Left hindlimb (tissue), 1 donor: ENCODE results near the gene TBCE.
"Not testable (repeated sequence)": the region's sequence is repeated elsewhere in the genome, so short reads cannot be mapped to it uniquely, and the experiment has no call there.

Experiments used
- DNase-seq: peaks from one replicate; pipeline ENCODE4 v3.0.0-alpha.2; 2018

Gene TBCE

DNA sequence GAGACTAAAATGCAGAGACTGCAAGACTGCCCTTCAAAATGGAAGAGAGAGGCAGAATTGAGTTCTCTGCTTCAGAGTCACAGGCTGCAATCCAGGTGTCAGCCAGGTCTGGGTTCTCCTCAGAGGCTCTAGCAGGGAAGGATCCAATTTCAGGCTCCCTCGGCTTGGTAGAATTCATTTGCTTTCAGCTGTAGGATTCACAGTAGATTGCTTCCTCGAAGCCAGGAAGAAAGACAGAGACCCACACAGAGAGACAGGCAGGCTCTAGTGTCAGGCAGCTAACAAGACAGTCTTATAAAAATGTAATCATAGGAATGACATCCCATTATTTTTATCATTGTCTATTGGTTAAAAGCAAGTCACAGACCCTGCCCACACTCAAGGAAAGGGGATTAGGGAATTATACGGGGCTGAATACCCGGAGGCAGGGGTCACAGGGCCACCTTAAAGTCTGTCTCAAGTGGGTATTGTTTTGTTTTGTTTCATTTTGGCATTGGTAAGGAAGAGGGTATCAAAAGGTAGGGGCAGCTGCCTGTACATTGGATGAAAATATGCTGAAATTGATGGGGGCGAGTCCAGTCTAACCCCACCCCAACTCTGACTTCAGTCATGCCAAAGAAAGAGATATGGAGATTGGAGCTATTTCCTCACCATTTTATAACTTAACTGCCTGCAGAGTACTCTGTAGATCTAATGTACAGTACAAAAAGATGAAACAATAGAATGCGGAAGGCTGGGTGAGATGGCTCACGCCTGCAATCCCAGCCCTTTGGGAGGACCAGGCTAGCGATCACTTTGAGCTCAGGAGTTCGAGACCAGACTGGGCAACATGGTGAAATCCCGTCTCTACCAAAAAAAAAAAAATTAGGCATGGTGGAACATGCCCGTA is 9.5 kb upstream of the TBCE start:
- DNase-seq: no peak

DNA sequence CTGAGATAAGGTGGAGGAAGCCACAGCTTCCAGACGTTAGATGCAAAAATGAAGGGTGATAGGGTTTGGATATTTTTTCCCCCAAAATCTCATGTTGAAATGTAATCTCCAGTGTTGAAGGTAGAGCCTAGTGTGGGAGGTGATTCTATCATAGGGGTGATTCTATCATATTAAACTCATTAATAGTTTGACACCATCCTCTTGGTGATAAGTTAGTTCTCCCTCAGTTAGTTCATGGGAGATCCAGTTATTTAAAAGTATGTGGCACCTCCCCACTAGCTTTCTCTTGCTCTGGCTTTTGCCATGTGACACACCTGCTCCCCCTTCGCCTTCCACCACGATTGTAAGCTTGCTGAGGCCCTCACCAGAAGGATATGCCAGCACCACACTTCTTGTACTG is 8.3 kb upstream of the TBCE start:
- DNase-seq: no peak

DNA sequence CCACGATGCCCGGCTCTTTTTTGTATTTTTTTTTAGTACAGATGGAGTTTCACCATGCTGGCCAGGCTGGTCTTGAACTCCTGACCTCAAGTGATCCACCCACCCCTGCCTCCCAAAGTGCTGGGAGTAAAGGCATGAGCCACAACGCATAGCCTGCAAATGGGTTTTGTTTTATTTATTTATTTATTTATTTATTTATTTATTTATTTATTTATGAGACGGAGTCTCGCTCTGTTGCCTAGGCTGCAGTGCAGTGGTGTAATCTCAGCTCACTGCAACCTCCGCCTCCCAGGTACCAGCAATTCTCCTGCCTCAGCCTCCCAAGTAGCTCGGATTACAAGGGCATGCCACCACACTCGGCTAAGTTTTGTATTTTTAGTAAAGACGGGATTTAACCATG is 3.0 kb upstream of the TBCE start:
- not testable (repeated sequence) for DNase-seq

DNA sequence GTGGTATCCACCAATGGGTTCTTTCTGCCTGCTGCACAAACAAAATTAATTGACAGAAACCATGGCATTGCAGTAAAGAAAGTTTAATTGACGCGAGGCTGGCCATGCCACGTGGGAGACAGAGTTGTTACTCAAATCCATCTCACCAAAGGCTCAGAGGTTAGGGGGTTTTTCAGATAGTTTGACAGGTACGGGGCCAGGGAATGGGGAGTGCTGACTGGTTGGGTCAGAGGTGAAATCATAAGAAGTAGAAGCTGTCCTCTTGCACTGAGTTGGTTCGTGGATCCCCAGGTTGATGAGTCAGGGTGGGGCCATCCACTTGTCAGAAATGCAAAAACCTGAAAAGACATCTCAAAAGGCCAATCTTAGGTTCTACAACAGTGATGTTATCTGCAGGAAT is 941 bp upstream of the TBCE start:
- no peak for DNase-seq

DNA sequence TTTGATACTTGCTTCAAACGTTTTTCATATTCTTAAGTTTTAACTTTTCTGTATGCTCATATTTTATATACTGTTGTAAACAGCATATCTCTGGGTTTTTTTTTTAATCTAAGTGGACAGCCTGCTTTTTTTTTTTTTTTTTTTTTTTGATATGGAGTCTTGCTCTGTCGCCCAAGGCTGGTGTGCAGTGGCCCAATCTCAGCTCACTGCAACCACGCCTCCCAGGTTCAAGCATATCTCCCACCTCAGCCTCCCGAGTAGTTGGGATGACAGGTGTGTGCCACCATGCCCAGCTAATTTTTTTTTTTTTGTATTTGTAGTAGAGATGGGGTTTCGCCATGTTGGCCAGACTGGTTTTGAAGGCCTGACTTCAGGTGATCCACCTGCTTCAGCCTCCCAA is 1.2 kb downstream of the TBCE start:
- no peak for DNase-seq

DNA sequence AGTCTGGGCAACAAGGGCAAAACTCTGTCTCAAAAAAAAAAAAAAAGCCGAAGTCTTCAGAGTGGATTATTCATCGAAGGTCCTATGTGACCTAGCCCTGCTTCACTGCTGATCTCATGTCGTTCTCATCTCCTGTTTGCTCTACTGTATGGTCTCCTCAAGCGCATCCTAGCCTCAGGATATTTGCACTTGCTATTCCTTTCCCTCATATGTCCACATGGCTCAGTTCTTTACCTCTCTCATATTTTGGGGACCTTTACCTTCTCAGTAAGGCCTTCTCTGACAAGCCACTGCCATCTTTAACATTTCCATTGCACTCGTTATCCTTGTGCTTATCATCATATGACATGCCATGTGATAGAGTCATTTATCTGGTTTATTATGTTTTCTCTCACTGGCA is 2.6 kb downstream of the TBCE start:
- no peak for DNase-seq

DNA sequence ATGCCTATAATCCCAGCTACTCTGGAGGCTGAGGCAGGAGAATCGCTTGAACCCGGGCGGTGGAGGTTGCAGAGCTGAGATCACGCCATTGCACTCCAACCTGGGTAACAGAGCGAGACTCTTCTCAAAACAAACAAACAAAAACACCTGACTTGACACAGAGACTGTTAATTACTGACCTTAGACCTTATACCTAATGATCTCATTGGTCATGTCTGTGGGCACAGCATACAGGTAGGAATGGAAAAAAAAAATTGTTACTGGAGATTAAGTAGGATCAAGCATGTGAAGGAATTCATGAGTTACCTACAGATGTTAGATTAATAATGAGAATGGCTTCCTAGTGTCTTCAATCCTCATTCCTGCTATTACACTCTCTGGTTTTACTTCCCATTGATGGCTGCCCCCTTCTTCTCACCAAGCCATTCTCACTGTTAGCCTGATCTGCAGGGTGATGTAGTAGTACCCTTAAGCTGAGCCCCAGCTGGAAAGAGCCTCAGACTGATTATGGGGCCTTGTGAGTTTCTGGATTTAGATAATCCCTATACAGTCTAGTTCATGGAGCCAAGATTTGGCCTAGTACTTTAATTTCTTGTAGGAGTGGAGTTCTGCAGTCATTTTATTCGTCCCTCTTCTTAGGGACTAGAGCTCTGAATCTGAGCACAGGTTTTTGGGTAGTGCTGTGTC is 8.8 kb downstream of the TBCE start:
- DNase-seq: no peak

DNA sequence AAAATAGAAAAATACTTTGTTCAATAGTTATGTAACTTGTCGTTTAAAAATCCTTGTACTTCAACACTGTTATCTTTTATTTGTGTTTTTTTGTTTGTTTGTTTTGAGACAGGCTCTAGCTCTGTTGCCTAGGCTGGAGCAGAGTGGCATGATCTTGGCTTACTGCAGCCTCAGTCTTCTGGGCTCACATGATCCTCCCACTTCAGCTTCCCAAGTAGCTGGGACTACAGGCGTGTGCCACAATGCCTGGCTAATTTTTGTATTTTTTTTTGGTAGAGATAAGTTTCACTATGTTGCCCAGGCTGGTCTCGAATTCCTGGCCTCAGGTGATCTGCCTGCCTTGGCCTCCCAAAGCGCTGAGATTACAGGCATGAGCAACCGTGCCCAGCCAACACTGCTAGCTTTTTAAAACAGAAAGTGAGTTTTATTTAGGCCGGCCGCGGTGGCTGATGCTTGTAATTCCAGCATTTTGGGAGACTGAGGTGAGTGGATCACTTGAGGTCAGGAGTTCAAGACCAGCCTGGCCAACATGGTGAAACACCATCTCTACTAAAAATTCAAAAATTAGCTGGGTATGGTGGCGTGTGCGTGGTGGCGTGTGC is 11.0 kb downstream of the TBCE start:
- not testable (repeated sequence) for DNase-seq

DNA sequence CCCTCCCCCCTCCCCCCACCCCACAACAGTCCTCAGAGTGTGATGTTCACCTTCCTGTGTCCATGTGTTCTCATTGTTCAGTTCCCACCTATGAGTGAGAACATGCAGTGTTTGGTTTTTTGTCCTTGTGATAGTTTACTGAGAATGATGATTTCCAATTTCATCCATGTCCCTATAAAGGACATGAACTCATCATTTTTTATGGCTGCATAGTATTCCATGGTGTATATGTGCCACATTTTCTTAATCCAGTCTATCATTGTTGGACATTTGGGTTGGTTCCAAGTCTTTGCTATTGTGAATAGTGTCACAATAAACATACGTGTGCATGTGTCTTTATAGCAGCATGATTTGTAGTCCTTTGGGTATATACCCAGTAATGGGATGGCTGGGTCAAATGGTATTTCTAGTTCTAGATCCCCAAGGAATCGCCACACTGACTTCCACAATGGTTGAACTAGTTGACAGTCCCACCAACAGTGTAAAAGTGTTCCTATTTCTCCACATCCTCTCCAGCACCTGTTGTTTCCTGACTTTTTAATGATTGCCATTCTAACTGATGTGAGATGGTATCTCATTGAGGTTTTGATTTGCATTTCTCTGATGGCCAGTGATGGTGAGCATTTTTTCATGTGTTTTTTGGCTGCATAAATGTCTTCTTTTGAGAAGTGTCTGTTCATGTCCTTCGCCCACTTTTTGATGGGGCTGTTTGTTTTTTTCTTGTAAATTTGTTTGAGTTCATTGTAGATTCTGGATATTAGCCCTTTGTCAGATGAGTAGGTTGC is 14.9 kb downstream of the TBCE start:
- DNase-seq: not testable (repeated sequence)

DNA sequence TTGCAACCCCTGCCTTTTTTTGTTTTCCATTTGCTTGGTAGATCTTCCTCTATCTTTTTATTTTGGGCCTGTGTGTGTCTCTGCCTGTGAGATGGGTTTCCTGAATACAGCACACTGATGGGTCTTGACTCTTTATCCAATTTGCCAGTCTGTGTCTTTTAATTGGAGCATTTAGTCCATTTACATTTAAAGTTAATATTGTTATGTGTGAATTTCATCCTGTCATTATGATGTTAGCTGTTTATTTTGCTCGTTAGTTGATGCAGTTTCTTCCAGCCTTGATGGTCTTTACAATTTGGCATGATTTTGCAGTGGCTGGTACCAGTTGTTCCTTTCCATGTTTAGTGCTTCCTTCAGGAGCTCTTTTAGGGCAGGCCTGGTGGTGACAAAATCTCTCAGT is 18.4 kb downstream of the TBCE start:
- DNase-seq: not testable (repeated sequence)

DNA sequence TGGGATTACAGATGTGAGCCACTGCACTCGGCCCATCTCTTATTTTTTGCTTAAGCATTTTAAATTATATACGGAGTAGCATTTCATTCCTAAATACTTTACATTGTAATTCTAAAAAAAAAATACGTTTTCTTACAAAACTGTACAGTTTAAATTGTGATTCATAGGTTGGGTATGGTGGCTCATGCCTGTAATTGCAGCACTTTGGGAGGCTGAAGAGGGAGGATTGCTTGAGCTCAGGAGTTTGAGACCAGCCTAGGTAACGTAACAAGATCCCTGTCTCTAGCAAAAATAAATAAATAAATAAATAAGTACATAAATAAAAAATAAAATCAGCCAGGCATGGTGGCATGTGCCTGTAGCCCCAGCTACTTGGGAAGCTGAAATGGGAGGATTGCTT is 24.6 kb downstream of the TBCE start:
- no peak for DNase-seq

DNA sequence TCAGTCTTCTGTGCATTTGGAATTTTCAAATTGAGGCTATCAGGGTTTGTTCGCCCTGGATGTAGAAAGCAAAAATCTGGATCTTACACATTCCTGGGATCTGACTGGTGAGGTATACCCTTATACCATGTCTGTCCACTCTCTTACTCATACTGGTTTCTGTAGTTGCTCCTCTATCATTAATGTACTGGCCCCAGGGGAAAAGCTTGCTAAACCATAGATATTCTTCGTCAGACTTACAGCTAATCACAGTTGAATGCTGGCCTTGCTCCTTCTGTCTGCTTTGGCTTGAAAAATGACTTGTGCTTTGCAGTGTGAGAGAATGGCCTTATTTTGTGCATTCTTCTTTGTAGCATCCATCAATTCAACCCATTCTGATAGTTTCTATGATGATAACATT is 30.5 kb downstream of the TBCE start:
- DNase-seq: no peak

DNA sequence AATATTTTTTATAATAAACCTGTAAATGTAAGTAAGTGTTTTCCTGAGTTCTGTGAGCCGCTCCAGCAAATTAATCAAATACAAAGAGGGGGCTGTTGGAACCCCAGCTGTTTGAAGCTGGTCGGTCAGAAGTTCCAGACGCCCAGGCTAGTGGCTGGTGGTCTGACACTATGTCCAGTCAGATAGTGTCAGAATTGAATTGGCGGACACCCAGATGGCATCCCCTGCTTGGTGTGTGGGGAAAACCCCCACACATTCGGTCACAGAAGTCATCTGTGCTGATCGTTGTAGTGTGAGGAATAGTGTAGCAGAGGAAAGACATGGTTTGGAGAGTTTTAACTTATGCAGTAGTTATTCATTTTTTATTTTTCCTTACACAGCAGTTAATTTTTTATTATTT is 32.4 kb downstream of the TBCE start:
- no peak for DNase-seq

DNA sequence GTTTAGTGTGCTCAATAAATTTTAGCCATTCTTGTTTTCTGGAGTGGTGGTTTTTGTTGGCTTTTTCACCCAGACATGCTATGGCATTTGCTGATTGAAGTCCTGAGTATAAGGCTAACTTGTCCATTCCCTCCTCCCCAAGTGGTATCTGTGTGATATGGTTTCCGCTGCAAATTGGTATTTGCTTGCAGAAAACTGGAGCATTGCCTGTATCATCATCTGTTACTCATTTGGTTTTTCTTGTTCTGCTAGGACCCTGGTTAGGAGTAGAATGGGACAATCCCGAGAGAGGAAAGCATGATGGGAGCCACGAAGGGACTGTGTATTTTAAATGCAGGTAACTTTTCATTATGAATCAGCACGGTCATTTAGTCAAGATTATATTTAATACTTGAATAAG is 34.0 kb downstream of the TBCE start:
- DNase-seq: no peak

DNA sequence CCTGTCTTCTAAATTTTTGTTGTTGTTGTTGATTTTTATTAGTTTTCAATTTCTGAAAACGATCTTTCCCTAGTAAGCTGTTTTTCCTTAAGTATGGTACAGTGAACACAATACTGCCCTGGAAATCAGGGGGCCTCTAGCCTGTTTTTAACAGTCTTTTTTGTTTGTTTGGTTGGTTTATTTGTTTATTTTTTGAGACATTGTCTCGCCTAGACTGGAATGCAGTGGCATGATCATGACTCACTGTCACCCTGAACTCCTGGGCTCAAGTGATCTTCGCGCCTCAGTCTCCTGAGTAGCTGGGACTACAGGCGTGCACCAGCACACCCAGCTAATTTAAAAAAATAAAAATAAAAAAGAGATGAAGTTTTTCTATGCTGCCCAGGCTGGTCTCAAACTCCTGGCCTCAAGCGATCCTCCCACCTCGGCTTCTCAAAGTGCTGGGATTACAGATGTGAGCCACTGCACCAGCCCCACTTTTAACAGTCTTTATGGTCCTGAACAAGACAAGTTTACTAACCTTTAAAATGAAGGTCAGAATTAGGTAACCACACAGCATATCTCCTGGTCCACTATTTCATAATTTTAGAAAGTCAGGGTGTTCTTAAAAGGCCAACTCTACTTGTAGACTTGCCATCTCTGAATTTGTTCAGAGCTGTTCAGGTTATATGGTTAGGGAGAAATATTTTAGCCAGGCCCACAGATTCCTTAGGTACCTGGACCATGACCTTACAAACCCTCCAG is 35.4 kb downstream of the TBCE start:
- DNase-seq: no peak

DNA sequence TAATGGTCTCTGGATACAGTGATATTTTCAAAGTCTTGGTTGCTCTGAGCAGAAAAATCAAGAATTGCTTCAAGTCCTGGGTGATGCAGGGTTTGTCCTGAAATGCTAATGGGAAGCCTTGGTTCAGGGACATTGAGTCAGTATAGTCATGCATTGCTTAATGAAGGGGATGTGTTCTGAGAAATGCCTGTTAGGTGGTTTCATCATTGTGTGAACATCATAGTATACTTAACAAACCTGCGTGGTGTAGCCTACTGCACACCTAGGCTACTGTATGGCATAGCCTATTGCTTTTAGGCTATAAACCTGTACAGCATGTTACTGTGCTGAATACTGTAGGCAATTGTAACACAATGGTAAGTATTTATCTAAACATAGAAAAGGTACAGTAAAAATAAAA is 36.4 kb downstream of the TBCE start:
- no peak for DNase-seq

DNA sequence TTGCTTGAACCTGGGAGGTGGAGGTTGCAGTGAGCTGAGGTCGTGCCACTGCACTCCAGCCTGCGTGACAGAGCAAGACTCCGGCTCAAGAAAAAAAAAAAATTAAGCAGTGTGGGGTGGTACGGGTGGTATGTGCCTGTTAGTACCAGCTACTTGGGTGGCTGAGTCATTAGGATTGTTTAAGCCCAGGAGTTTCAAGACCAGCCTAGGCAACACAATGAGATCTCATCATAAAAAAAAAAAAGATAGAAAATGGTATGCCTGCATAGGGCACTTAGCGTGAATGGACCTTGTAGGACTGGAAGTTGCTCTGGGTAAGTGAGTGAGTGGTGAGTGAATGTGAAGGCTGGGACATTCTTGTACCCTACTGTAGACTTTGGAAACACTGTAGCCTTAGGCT is 37.0 kb downstream of the TBCE start:
- DNase-seq: no peak

DNA sequence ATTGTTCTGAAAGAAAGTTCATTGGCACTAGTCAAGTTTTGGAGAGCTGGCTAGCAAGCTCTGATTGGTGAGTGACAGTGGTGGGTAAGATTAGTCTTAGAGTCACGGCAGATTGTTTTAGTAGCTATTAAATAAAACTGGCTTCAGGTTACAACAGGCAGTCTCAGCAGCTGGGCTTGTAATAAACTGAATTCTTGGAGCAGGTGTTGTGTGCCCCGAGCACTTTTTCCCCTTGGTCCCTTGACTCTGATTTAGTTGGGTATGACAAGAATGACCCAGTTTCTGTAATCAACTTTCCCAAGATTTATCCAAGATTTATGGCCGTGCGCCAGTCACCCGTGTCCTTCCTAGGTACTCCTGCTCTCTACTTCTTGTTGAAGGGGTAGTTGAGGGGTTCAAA is 40.2 kb downstream of the TBCE start:
- no peak for DNase-seq

DNA sequence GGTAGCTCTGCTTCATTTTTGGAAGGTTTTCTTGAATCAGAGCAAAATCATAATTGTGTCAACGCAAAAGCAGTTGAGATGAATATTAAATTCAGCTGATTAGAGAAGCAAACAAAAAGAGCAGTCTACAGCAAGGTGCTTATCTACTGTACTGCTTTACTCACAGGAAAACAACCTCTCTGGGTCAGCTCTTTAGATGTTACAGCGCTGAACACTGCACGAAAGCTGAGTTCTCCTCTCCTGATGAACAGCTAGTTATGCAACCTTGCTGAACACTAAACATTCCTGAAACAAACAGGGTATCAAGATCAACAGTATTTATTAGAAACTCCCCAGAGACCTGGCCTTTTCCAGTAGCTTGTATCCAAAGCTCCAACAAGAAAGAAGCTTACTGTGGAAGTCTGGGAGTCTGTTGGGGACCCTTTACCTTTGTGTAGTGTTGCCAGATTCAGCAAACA is 41.3 kb downstream of the TBCE start:
- no peak for DNase-seq

DNA sequence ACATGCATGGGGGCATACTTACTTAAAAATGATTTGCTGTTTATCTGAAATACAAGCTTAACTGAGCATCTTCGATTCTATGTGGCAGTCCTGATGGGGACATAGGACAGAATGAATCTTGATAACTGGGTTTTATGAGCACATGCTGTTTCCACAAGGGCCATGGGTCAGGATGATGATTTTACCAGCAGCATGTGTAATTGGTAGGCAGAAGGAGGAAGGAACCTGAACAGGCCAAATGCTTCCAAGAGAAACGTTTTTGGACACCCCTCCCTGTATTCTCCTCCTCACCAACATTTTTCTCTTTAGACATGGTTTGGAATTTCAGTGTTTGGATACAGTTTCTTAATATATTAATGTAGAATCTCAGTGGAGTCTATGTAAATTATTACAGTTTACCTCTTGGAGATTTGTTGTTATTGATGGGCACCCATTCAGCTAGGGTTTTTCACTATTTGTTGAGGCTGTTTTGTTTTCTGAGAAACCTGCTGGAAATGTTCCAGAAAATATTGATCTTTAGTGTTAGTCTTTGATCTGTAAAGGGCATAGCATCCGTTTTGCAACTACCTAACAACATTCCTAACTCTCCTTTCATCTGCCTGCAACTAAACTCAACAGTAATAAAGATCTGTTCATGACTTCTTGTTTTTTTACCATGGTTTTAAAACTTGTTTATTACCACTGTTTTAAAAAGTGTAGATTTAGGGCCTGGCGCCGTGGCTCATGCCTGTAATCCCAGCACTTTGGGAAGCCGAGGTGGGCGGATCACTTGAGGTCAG is 42.0 kb downstream of the TBCE start:
- DNase-seq: no peak

DNA sequence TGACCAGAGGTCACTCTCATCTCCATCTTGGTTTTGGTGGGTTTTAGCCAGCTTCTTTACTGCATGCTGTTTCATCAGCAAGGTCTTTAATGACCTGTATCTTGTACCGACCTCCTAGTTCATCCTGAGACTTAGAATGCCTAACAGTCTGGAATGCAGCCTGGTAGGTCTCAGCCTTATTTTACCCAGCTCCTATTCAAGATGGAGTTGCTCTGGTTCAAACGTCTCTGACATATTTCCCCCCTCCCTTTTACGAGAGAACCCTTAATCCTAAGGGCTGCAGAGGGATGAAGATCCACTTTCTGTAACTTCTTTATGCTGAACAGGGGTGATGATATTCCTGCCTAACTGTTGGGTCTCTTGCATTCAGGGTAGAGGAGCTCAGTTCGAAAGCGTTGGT is 43.2 kb downstream of the TBCE start:
- DNase-seq: no peak
